GM12878 (cell line): ENCODE results near the gene PTCH2. TPM values are rescaled to one million over a fixed set of nuclear protein-coding genes. Genes with fewer than 3 reads are reported as not detected.

Source experiments
- ATAC-seq: fragments of 200-7000 bp; cut with Tn5 transposase; 3 replicates; pipeline ENCODE4 v1.9.1; 2020; ENCODE audit warnings: mild to moderate bottlenecking, moderate library complexity
- BruUV-seq: library from RNA; stranded (reverse); fragments of 400-500 nt; replicated peaks from 2 replicates; lab custom pipeline; 2021; lab: Mats Ljungman, UMichigan
- CTCF ChIA-PET: fragments of 300-600 bp; sonication (Branson Sonifier 250); formaldehyde crosslinking; extraction: SDS; loops from one replicate; lab custom pipeline; 2021; ENCODE audit warnings: inconsistent platforms; lab: Yijun Ruan, JAX
- POLR2A ChIA-PET: fragments of 350-600 bp; formaldehyde crosslinking; extraction: SDS; loops from one replicate; lab custom pipeline; 2021; ENCODE audit warnings: inconsistent platforms; lab: Charles Lee
- RAD21 ChIA-PET: fragments of 300-600 bp; sonication (Branson Sonifier 250); formaldehyde crosslinking; loops from one replicate; lab custom pipeline; 2023; ENCODE audit warnings: antibody characterized with exemption; ENCODE audit not compliant: unreplicated experiment; lab: Charles Lee
- SMC1A ChIA-PET: fragments of 300-600 bp; sonication (Branson Sonifier 250); formaldehyde crosslinking; loops from one replicate; lab custom pipeline; 2023; ENCODE audit not compliant: unreplicated experiment, uncharacterized antibody; lab: Charles Lee
- DNase-seq: peaks from one replicate; pipeline ENCODE4 v3.0.0-alpha.2; 2011; ENCODE audit warnings: low read depth, low spot score
- FAIRE-seq: peaks from 3 replicates; lab custom pipeline; 2011; peaks lifted over from hg19 to GRCh38; lab: Jason Lieb, UNC
- H2AFZ ChIP-seq: 2 replicates; pipeline ENCODE4 v1.6.0; 2011; ENCODE audit warnings: low read depth, low read length, control low read depth; ENCODE audit not compliant: control insufficient read depth
- H3K27ac ChIP-seq: 2 replicates; pipeline ENCODE4 v1.5.1; 2011; ENCODE audit warnings: control low read depth; ENCODE audit not compliant: control insufficient read depth, insufficient read depth
- H3K27me3 ChIP-seq, 2 experiments: replicated peaks in 1 of 2; 2 replicates each; pipeline versions ENCODE4 v1.6.0 to v1.6.1; 2011; ENCODE audit warnings: low read length in 1 of 2; ENCODE audit not compliant: control insufficient read depth in 2 of 2, insufficient read depth in 2 of 2
- H3K36me3 ChIP-seq, 2 experiments: 2 replicates each; pipeline ENCODE4 v1.5.1; 2011; ENCODE audit warnings: low read length in 1 of 2; ENCODE audit not compliant: control insufficient read depth in 2 of 2, insufficient read depth in 2 of 2
- H3K4me1 ChIP-seq: 2 replicates; pipeline ENCODE4 v1.6.1; 2011; ENCODE audit warnings: mild to moderate bottlenecking, low read length, moderate library complexity, mixed read lengths; ENCODE audit not compliant: control insufficient read depth, insufficient read depth
- H3K4me2 ChIP-seq: 2 replicates; pipeline ENCODE4 v1.6.0; 2011; ENCODE audit warnings: control low read depth; ENCODE audit not compliant: control insufficient read depth, insufficient read depth
- H3K4me3 ChIP-seq: fragments of 200-600 bp; sonication (generic); 2 replicates; pipeline ENCODE4 v1.5.1; 2016
- H3K79me2 ChIP-seq: 2 replicates; pipeline ENCODE4 v1.6.0; 2011; ENCODE audit warnings: low read length; ENCODE audit not compliant: control insufficient read depth, insufficient read depth
- H3K9ac ChIP-seq: 2 replicates; pipeline ENCODE4 v1.8.0; 2011; ENCODE audit warnings: low read length, control low read depth, mixed read lengths; ENCODE audit not compliant: control insufficient read depth, insufficient read depth
- H3K9me3 ChIP-seq: replicated peaks from 3 replicates; pipeline ENCODE4 v1.5.1; 2011; ENCODE audit warnings: mild to moderate bottlenecking, low read length; ENCODE audit not compliant: control insufficient read depth, insufficient read depth
- H4K20me1 ChIP-seq: 2 replicates; pipeline ENCODE4 v1.6.0; 2011; ENCODE audit not compliant: control insufficient read depth, insufficient read depth
- CBX3 ChIP-seq: fragments of 200-600 bp; sonication (generic); IDR thresholded peaks from 2 replicates; pipeline ENCODE4 v1.6.1; 2016; ENCODE audit warnings: low read depth, borderline replicate concordance
- FOXM1 ChIP-seq: IDR thresholded peaks from 2 replicates; pipeline ENCODE4 v1.6.1; 2012; ENCODE audit warnings: low read depth, mild to moderate bottlenecking, inconsistent platforms, low read length, moderate library complexity
- MEF2A ChIP-seq: IDR thresholded peaks from 2 replicates; pipeline ENCODE4 v1.6.1; 2011; ENCODE audit warnings: low read depth, mild to moderate bottlenecking, low read length, moderate library complexity; ENCODE audit not compliant: insufficient read depth
- MTA2 ChIP-seq: fragments of 450-650 bp; IDR thresholded peaks from 2 replicates; pipeline ENCODE4 v1.6.1; 2016; ENCODE audit warnings: low read depth, mild to moderate bottlenecking, moderate library complexity
- NR2C2 ChIP-seq: IDR thresholded peaks from 2 replicates; pipeline ENCODE4 v1.6.1; 2011; ENCODE audit warnings: borderline replicate concordance, low read depth; ENCODE audit not compliant: control insufficient read depth, insufficient read length
- SUZ12 ChIP-seq: fragments of 200-600 bp; sonication (generic); IDR thresholded peaks from one replicate; pipeline ENCODE4 v1.6.1; 2018; ENCODE audit warnings: antibody characterized with exemption, mild to moderate bottlenecking; ENCODE audit not compliant: unreplicated experiment
- TCF12 ChIP-seq: IDR thresholded peaks from 2 replicates; pipeline ENCODE4 v1.6.1; 2011; ENCODE audit warnings: low read depth, mild to moderate bottlenecking, low read length
- USF2 ChIP-seq: IDR thresholded peaks from 2 replicates; pipeline ENCODE4 v1.6.1; 2011; ENCODE audit warnings: low read depth, low read length, improper control_type of control experiment, borderline replicate concordance
- ZNF687 ChIP-seq: fragments of 450-650 bp; IDR thresholded peaks from 2 replicates; pipeline ENCODE4 v1.6.1; 2017; ENCODE audit warnings: mild to moderate bottlenecking, moderate library complexity
- WGBS: methylation state at CpG from one replicate; pipeline ENCODE4 v1.1.6; 2016; ENCODE audit warnings: low lambda C conversion rate; ENCODE audit not compliant: insufficient replicate concordance, insufficient coverage; ENCODE audit errors: missing lambda C conversion rate; 5-methylcytosine and 5-hydroxymethylcytosine counted together
- in situ Hi-C: fragments of 300-500 bp; cut with MboI; formaldehyde crosslinking; loops from 9 replicates; pipeline ENCODE4 v1.14.3; 2018; ENCODE audit warnings: mixed read lengths
- intact Hi-C: fragments of 100-400 bp; cut with micrococcal nuclease; formaldehyde crosslinking; loops from one replicate; pipeline ENCODE4 v1.14.2; 2022; ENCODE audit not compliant: unreplicated experiment
- polyA plus RNA-seq, 11 experiments: library from polyadenylated mRNA; depleted of rRNA in 4 of 11; unstranded in 6 of 11; stranded (reverse) in 5 of 11; fragments of >200 nt; fragmentation: Nextera tagmentation in 4 of 11; fragmentation: Illumina TruSeq in 1 of 11; extraction: Ambion mirVana in 4 of 11; extraction: Trizol in 1 of 11; gene quantifications; 1 replicate in 1 of 11; 2 replicates in 10 of 11; pipeline versions ENCODE4 v1.2.1 to v1.2.3, GENCODE V29; 2011 to 2016; ENCODE audit warnings: inconsistent platforms in 2 of 11, missing spikeins in 2 of 11, low read depth in 1 of 11
- total RNA-seq, 4 experiments: library from RNA; depleted of rRNA in 3 of 4; stranded (reverse); fragments of >200 nt in 3 of 4; fragmentation: Illumina TruSeq in 1 of 4; extraction: Trizol in 1 of 4; gene quantifications; 2 replicates each; pipeline versions ENCODE4 v1.2.1 to v1.2.3, GENCODE V29; 2013 to 2021
- TF ChIP-seq, protein P1 (sequence below): fragments of 450-650 bp; IDR thresholded peaks from 2 replicates; pipeline ENCODE4 v1.6.1; 2014; ENCODE audit warnings: mild to moderate bottlenecking
- TF ChIP-seq, protein P2 (sequence below): fragments of 450-650 bp; IDR thresholded peaks from 2 replicates; pipeline ENCODE4 v1.6.1; 2017; ENCODE audit warnings: low read depth, mild to moderate bottlenecking, moderate library complexity

The PTCH2 gene
- total and polyA plus RNA-seq, 10 of the 15 experiments (the other 5 are each of a cell fraction or from before 2014, with no cell fraction given), result 0.03 to 8.4 (median 0.10) TPM

DNA sequence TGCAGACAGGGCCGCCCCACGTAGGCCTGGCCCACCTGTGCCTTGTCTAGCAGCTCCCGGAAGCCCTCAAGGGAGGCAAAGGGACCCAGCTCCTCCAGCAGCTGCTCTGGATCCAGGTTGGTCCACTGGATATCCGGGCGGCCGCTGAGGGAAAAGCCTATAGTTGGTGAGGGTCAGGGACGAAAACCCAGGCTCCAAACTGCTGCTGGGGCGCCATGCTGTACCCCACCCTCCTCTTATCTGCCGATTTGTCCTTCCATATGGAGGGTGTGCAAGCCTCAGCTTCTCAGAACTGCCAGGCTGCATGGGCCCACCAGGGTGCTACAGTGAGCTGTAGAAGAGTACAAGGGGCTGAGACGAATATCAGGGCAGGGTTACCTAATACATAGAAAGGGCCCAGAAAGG, 12.2 kb downstream of the PTCH2 start:
- no peak overlapping the region for H3K4me3 ChIP-seq
- no peak overlapping the region for H3K4me2 ChIP-seq
- no peaks in the 10 kb centered on the region for H4K20me1 ChIP-seq
- no peaks in the 10 kb centered on the region; a peak in 1 of 4 replicates for H3K27me3 ChIP-seq
- in situ Hi-C loops, result loop anchor here (5.0 kb wide), 1 partner anchor 471 kb away; no protein-coding TSS in a partner anchor
- POLR2A ChIA-PET, result interaction anchor here (1.0 to 1.7 kb wide), 3 partner anchors 9 to 55 kb away, joined by 3 to 4 read pairs (median 4); partner anchors contain the start of gene RPS8
- intact Hi-C loops, result loop anchor here (10.0 kb wide), 1 partner anchor 154 kb away; the partner anchor contains the start of gene EIF2B3
- H2AFZ ChIP-seq, result no peak overlapping the region; the same call in 1 of the 2 replicates
- DNase-seq (no peak), ATAC-seq (peak; percentile 18; the same call in 2 of the 3 replicates), FAIRE-seq (no peak)
- no peaks in the 10 kb centered on the region for H3K36me3 ChIP-seq
- RAD21 ChIA-PET, result interaction anchor here (0.8 to 1.1 kb wide), 2 partner anchors 22 to 31 kb away, joined by 3 to 4 read pairs; partner anchors contain the start of gene PLK3
- H3K9ac ChIP-seq, result no peak overlapping the region
- H3K79me2 ChIP-seq, result no peaks in the 10 kb centered on the region
- CTCF ChIA-PET, result interaction anchor here (1.0 to 1.9 kb wide), 5 partner anchors 31 to 183 kb away, joined by 3 to 5 read pairs (median 4); partner anchors contain the start of genes HECTD3 and PLK3
- no peak overlapping the region for H3K27ac ChIP-seq
- no TSS peak for BruUV-seq
- SMC1A ChIA-PET, result interaction anchor here (0.7 to 3.0 kb wide), 8 partner anchors 9 to 662 kb away, joined by 3 to 9 read pairs (median 4); partner anchors contain the start of genes PLK3 and UROD
- H3K4me1 ChIP-seq, result no peaks in the 10 kb centered on the region
- WGBS, result 49% methylated on average over 10 of the region's 10 CpGs
- no peaks in the 10 kb centered on the region for H3K9me3 ChIP-seq
- no peak for TF ChIP-seq TCF12
- no peak for TF ChIP-seq USF2
- no peak for TF ChIP-seq MTA2
- TF ChIP-seq SUZ12, result no peak
- no peak for TF ChIP-seq ZNF687
- TF ChIP-seq, protein P1, sequence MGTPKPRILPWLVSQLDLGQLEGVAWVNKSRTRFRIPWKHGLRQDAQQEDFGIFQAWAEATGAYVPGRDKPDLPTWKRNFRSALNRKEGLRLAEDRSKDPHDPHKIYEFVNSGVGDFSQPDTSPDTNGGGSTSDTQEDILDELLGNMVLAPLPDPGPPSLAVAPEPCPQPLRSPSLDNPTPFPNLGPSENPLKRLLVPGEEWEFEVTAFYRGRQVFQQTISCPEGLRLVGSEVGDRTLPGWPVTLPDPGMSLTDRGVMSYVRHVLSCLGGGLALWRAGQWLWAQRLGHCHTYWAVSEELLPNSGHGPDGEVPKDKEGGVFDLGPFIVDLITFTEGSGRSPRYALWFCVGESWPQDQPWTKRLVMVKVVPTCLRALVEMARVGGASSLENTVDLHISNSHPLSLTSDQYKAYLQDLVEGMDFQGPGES, result no peak
- no peak for TF ChIP-seq MEF2A
- no peak for TF ChIP-seq CBX3
- TF ChIP-seq, protein P2, sequence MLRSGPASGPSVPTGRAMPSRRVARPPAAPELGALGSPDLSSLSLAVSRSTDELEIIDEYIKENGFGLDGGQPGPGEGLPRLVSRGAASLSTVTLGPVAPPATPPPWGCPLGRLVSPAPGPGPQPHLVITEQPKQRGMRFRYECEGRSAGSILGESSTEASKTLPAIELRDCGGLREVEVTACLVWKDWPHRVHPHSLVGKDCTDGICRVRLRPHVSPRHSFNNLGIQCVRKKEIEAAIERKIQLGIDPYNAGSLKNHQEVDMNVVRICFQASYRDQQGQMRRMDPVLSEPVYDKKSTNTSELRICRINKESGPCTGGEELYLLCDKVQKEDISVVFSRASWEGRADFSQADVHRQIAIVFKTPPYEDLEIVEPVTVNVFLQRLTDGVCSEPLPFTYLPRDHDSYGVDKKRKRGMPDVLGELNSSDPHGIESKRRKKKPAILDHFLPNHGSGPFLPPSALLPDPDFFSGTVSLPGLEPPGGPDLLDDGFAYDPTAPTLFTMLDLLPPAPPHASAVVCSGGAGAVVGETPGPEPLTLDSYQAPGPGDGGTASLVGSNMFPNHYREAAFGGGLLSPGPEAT, result no peak
- no peak for TF ChIP-seq NR2C2
- TF ChIP-seq FOXM1, result no peak
